ENCODE data around the gene C1QTNF1.
"Not testable (repeated sequence)": the region's sequence is repeated elsewhere in the genome, so short reads cannot be mapped to it uniquely, and the experiment has no call there.

Gene C1QTNF1

DNA sequence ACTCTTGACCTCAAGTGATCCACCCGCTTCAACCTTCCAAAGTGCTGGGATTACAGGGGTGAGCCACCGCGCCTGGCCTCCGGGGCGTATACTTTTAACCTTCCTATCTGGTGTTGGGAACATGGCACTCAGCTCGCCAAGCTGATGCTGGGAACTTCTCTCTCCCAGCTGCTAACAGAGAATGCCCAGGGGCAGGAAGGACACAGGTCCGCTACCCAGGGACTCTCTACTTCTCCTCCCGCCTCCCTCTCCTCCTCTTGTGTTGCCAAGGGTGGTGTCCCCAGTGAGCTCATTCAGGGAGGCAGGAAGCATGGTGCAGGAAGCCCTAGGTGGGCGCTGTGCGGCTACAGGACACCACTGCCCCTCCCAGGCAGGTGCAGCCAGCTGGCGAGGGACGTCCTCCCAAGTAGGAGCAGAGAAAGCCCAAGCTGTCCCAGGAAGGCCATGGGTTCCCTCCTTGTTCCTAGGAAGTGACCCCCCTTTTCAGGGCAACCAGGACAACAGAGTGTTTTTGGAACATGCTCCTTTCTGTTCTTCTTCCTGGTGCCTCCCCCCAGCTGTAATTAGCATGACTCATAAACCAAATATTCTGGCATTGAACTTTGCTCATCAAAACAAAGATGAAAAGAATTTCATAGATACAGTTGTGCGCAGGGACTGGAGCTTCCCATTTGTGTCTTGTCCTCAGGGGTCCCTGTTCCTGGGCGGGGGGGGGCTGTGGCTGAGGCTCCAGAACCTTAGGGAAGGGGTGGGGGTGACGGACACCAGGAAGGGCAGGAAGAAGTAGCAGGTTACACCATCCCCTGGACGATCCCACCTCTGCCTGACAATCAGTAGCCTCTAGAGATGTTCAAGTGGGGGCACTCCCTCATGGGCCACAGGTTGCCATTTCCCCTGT, 2.7 kb downstream of the C1QTNF1 start:
- peak in 2 of 3 experiments; percentile 19 to 28 for DNase-seq

DNA sequence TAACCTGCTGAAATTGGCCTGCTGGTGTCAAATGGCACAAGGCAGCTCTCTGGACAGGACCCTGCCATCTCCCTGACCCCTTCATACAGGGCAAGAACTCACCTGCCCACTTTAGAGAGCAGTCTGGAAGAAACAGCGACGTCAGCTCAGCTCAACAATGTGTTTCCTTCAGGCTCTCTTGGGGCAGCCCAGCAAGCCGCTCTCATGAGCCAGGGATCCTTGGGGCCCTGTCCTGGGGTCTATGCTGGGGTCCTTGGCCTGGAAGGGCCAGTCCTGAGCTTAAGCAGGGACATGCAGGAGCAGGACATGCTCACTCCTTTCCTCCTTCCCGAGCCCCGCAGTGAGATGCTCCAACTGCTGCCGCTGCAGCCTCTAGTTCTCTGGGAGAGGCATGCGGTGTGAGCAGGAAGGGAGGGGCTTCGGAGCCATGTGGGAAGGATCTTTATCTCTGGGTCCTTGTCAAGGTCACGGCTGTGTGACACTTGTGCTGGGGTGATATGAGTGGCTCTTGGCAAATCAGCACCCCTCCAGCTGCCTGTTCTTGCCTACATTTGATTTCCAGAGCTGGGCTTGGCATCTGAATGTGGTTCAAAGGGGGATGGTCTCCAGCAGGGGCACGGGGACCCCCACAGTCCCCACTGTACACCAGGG, 3.4 kb downstream of the C1QTNF1 start:
- peak in 1 of 3 experiments; percentile 38 for DNase-seq

DNA sequence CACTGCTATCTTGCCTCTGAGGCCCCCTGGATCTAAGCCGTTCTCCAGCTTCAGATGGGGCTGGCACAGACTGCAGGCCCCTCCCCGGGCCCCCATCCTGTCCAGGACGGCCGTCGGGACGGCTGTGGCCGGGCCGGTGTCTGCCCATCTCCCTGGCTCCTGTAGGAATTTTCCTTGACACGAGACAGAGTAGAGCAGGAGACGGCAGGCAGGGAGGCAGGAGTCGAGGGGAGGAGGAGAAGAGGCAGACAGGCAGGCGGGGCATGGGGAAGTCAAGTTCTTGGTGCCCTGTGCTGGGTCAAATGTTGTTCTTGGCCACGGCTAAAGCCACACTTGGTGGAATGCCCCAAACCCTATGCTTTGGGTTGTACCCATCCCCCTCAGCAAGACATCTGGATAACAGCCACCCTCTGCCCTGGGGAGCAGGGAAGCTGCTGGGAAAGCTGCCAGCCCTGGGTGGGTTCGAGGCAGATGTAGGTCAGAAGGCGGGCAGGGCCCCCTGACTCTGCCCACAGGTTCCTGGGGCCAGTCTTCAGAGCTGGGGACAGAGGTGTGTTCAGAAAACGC, 4.0 kb downstream of the C1QTNF1 start:
- no peak for DNase-seq

DNA sequence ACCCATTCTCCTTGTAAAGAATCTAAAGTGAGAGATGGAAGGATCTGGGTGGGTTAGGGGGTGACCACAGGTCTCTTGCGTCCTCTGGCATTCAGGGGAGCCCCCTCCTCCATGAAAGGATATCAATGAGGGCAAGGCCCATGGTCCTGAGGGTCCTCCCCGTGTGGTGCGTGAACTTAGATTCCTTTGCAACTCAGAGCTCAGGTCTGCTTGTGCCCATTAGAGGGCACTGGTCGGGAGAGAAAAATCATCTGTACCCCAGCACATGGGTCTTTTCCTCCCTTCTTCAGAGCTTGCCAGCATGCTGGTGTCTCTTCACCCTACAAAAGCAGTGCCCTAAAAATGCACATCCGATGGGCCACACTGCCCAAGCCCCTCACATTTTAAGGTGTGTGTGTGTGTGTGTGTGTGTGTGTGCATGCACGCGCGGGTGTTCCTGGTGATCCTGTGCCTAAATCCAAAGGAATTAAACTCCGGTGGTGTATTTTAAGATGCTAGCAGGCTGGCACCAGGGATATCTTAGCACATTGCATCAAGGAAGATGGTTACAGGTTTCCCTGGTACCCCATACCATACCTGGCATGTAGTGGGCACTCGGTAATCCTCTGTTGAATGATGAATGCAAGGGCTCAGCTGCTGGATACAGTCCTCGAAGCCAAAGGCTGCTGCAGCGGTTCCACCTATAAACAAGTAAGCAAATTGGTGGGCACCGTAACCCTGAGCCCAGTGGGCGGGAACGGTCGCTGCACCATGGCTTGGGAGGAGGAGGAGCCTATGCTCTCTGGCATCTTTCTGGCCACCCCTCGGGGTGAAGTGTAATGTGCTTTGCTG, 4.7 kb downstream of the C1QTNF1 start:
- DNase-seq: no peak

DNA sequence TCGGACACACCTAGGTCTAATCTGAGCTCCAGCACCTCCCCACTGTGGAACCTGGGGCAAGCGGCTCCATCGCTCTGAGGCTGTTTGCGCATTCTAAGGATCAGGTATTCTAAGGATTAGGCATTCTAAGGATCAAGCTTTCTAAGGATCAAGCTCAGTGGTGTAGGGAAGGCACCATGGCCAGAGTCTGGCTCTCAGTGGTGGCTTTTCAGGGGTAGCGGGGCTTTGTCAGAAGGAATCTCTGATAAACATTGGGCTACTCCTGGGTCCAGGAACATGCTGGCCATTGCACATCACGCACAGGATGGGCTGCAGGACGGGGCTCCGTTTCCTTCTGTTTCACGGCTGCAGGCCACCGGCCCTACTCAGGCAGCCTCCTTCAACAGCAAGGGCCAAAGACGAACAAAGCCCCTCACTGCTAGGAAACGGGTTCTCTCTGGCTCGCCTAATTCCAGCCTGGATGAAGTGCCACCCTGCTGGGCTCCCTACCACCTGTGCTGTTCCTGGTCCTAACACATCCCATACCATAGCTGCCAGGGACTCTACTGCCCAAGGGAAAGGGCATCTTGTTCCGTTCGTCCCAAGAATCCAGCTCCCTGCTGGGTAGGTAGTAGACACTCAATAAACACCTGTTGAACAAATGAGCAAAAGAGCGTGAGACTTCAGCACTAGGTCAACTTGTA, 5.5 kb downstream of the C1QTNF1 start:
- DNase-seq: peak in 1 of 3 experiments; percentile 27

DNA sequence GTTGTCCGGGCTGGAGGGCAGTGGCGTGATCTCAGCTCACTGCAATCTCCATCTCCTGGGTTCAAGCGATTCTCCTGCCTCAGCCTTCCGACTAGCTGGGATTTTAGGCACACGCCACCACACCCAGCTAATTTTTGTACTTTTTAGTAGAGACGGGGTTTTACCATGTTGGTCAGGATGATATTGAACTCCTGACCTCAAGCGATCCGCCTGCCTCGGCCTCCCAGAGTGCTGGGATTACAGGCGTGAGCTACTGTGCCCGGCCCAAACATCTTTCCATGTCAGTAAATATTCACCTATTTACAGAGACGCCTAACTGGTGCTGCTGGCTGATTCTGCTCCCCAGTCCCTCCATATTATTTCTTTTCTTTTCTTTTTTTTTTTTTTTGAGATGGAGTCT, 6.7 kb downstream of the C1QTNF1 start:
- not testable (repeated sequence) for DNase-seq

DNA sequence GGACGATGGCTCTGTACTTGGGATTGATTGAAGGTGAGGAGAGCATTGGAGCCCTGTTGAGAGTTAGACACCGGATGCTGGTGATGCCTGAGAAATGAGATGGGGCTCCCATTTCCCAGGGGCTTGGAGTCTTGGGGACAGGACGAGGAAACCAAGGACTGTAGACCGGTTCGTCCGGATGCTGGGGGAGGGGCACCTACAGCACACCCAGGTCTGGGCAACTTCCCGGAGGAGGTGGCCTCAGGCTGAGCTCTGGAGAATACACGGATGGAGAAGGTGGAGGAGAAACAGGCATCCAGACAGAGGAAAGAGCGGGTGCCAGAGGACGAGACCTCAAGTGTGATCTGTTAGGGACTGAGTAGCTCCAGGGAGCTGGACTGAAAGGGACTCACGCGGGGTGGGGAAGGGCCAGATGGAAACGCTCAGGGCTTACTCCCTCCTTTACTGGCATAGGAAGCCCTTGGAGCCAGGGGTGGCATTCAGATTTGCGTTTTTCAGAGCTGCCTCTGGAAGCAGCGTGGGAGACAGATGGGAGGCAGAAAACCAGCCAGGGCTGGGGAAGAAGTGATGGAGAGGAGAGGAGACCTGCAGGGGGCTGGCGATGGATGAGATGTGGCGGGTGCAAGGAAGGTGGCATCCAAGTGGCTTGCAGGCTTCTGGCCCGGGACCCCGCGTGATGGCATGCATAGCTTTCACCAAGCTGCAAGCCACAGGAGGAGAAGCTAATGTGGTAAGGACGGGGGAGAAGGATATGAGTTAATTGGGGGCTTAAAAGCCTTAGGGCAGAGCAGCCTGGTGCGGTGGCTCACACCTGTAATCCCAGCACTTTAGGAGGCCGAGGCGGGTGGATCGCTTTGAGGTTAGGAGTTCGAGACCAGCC, 8.3 kb downstream of the C1QTNF1 start:
- DNase-seq: no peak

DNA sequence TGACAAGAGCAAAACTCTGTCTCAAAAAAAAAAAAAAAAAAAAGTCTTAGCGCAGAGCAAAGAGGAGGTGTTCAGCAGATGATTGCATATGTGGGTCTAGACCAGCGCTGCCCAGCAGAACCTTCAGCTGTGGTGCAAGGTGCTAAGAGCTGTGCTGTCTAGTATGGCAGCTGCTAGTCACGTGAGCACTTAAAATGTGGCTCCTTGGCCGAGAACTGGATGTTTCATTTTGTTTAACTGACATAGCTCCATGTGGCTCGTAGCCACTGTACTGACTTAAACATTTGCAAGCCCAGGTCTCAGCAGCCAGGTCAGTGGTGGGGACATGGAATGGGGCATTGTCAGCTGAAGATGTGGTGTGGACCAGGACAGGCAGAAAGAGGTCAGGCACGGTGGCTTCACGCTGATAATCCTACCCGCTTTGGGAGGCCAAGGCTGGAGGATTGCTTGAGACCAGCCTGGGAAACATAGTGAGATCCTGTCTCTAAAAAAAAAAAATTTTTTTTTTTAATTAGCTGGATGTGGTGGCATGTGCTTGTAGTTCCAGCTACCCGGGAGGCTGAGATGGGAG, 9.2 kb downstream of the C1QTNF1 start:
- peak in 1 of 3 experiments; percentile 48 for DNase-seq

DNA sequence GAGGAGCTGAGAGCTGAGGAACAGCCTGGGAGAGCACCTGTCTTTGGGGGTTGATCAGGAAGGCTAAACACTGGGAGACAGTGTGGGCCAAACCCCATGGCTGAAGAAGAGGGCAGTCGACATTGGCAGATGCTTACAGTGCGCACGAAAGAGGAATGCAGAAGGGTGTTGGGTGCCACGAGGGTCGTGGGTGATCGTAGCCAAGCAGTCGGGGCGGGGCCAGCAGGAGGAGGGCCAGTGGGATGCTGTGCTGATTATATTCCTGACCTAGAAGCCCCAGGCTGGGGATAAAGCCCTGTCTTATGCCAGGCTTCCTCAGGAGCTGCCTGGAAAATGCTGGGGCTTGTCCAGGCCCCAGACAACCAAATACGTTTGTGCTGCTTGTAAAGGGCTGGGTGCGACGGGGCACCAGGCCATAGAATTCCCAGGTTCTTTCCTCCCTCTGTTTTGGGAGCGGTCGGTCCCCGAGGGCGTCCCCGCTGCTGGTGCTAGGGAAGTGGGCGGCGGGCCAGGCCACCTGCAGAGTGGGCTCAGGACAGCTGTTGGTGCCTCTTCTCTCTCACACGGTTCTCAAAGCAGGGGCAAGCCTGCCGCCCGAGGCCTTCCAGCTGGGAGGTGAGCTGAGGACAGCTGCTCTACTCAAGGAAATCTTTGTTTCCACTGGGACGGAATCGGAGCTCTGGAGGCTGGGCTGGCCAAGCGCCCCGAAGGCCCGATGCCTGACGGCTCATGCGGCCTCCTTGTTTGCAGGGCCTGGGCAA, 10.0 kb downstream of the C1QTNF1 start:
- peak; percentile 52 to 76 (median 57) for DNase-seq

DNA sequence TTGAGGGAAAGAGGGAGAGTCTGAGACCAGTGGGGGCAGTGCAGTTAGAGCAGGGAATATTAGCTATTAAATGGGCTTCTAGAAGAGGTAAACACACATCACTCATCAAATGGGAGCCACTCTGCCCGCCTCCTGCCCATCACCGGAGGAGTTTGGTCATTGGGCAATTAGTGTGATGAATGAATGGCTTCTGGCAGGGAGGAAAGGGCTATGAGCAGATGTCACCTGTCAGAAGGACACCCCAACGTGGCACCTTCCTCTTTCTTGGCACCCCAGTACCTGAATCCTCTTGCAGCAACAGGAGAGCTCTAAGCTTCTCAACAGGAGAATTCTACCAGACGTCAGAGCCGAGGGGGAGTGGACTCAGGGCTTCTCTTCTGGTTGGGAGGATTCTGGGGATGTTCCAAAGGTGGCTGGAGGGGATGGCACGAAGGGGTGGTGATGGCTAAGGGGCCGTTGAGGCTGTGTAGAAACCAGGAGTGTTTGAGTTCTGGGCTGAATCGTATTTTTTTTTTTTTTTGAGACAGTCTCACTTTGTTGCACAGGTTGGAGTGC, 11.0 kb downstream of the C1QTNF1 start:
- DNase-seq: peak in 2 of 3 experiments; percentile 42 to 60

DNA sequence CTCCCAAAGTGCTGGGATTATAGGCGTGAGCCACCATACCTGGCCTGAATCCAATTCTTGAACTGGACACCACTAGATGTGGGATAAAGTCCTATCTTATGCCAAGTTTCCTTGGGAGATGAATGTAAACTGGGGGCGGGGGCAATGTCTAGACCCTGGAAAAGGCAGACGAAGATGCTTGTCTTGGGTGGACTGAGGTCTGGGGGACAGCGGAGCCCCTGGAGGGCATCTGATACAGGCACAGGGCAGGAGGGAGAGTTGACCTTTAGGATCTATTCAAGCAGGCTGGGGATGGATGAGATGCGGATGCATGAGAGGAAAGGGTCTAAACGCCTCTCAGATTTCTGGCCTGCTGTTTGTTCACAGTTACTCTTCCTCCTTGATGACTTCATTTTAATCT, 11.7 kb downstream of the C1QTNF1 start:
- no peak for DNase-seq

DNA sequence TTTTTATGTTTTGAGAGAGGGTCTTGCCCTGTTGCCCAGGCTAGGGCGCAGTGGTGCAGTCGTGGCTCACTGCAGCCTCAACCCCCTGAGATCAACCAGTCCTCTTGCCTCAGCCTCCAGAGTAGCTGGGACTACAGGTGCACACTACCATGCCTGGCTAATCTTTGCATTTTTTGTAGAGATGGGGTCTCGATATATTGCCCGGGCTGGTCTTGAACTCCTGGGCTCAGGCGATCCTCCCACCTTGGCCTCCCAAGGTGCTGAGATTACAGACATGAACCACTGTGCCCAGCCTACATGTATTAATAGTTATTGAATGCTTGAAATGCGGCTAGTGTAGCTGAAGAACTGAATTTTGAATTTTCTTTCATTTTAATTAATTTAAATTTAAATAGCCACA, 12.2 kb downstream of the C1QTNF1 start:
- DNase-seq: no peak

DNA sequence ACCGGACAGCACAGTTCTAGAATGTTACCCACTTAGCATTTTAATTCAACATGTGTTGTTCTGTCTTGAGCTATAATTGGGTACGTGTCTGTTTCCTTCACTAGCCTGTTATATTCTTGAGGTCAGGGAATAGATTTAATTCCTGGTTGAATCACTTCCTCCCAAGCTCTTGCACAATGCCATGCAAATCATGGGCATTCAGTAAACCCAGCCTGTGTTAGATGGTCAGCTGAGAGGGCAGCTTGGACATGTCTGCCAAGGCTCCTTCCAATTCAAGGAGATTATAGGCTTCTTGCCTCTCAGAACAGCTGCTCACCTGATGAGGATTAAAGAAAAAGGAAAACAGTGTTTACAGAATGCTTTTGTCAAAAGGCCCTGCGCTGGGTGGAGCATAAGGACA, 12.6 kb downstream of the C1QTNF1 start:
- DNase-seq: no peak

DNA sequence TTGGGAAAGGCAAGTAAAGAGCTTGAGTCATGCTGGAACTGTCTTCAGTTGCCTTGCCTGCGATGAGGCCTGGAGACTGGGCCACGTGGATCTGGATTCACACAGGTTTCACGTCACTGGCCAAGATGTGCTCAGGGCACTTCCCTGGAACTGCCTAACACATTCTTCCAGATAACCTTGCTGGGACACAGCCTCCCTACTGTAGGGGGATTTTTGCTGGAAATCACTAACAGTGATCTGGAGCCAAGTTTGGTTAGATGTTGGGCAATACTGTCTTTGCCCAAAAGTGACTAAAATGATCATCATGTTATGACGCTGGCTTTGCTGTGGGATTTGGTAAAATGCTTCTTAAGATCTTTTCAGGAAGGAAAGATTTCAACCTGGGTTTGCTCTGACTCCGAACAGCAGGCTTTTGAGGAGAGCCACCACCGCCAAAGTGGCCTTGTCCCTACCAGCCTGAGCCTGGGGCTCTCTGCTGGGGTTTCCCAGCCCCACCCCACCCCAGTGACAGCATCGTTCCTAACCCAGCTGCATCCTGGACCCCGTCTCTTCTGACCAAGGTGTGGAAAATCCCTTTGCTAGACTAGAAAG, 14.7 kb downstream of the C1QTNF1 start:
- no peak for DNase-seq

DNA sequence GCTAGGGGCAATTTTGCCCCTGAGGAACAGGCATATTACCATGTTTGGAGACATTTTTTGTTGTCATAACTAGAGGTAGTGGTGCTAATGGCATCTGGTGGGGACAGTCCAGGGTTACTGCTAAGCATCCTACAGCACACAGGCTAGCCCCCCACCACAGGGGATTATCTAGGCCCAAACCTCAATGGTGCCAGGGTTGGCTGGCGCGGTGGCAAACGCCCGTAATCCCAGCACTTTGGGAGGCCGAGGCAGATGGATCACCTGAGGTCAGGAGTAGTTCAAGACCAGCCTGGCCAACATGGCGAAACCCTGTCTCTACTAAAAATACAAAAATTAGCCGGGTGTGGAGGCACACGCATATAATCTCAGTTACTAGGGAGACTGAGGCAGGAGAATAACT, 15.2 kb downstream of the C1QTNF1 start:
- no peak for DNase-seq

DNA sequence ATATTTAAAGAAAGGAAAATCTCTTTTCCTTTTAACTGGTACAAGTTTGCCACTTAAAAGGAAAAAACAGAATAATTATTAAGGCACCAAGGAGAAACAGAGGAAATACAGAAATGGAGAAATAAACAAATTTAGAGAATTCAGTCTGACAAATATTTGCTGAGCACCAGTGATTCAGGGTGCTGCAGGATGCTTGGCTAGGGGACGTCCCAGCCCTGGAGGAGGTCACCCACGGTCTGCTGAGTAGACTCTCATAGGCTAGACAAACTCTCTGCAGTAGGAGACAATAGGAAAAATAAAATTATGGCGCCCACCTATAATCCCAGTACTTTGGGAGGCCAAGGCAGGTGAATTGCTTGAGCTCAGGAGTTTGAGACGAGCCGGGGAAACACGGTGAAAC, 15.9 kb downstream of the C1QTNF1 start:
- no peak for DNase-seq

DNA sequence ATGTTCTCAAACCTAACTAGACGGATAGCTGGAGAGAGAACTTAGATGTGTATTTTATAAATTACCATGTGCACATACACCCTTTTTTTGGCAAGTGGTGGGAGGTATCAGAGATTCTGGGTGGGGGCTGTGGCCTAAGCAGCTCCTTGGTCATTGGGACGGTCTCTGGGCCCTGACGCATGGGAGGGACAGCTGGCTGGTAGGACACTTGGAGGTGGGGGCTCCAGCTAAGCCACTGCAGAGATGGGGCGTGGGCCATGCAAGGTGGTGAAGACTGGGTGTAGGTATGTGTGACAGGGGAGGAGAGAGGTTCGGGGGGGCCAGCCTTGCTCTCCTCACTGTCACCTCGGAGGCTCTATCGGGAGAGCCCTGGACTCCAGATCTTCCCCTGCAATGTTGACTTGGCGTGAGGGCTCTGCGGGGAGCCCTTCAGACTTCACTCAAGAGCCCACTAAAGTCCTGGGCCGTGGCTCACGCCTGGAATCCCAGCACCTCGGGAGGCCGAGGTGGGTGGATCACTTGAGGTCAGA, 17.1 kb downstream of the C1QTNF1 start:
- no peak for DNase-seq

DNA sequence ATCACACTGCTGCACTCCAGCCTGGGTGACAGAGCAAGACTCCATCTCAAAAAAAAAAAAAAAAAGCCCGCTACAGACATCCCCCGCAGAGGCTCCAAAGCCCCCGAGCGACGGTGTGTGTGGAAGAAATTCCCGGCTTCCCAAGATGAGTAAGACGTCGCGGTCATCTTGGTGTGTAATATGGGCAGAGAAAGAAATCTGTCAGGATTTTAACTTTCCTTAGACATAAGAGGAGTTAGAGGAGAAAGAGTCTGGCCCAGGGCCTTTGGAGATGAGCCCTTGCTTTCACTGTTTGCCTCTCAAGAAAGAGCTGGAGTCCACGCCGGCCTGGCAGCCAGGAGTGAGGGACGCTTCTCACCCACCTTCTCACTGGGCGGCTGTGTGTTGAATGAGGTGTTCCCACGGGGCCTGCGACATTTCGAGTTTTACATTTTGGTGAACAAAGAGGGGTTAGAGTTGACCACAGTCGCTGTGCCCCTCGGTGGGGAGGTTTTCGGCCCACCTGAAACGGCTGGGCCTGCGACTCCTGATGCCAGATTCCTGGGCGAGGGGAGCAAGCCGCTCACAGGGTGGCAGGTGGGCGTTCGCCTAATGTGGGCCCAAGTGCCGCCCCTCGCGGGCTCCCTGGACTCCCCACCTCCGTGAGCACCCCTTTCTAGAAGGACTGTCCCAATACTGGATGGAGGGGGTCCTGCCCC, 17.9 kb downstream of the C1QTNF1 start:
- no peak for DNase-seq
